GM21717 (cell line): ENCODE measurements around the gene FABP7.

Experiments
- ATAC-seq: cut with Tn5 transposase; IDR thresholded peaks from one replicate; pipeline ENCODE4 v1.9.1; 2021; ENCODE audit warnings: mild to moderate bottlenecking, moderate library complexity; ENCODE audit not compliant: unreplicated experiment

FABP7 gene

GRCh38 chr6:122792766-122793165 is 13.2 kb downstream of the FABP7 start:
- ATAC-seq = no peak

GRCh38 chr6:122797537-122797936 is 18.0 kb downstream of the FABP7 start:
- ATAC-seq = no peak

GRCh38 chr6:122798099-122798641 is 18.7 kb downstream of the FABP7 start:
- ATAC-seq = peak; percentile 76

- ATAC-seq = no peak
Observed at GRCh38 chr6:122799140-122799745, 19.7 kb downstream of the FABP7 start.

- no peak for ATAC-seq
Observed at GRCh38 chr6:122799916-122800686, 20.6 kb downstream of the FABP7 start.

- no peak for ATAC-seq
Observed at GRCh38 chr6:122800906-122801305, 21.4 kb downstream of the FABP7 start.

- ATAC-seq = no peak
Observed at GRCh38 chr6:122801397-122801796, 21.9 kb downstream of the FABP7 start.

- no peak for ATAC-seq
Observed at GRCh38 chr6:122803171-122803661, 23.7 kb downstream of the FABP7 start.

GRCh38 chr6:122804962-122805485 is 25.5 kb downstream of the FABP7 start:
- ATAC-seq = no peak

GRCh38 chr6:122806291-122806690 is 26.8 kb downstream of the FABP7 start:
- no peak for ATAC-seq

GRCh38 chr6:122808121-122808885 is 28.8 kb downstream of the FABP7 start:
- ATAC-seq = no peak

GRCh38 chr6:122809001-122809400 is 29.5 kb downstream of the FABP7 start:
- ATAC-seq = no peak

- ATAC-seq = no peak
Observed at GRCh38 chr6:122809691-122810090, 30.2 kb downstream of the FABP7 start.

GRCh38 chr6:122810189-122810588 is 30.7 kb downstream of the FABP7 start:
- no peak for ATAC-seq

GRCh38 chr6:122817358-122817757 is 37.8 kb downstream of the FABP7 start:
- no peak for ATAC-seq

GRCh38 chr6:122817766-122818165 is 38.2 kb downstream of the FABP7 start:
- ATAC-seq = no peak

GRCh38 chr6:122818866-122819265 is 39.4 kb downstream of the FABP7 start:
- no peak for ATAC-seq

- no peak for ATAC-seq
Observed at GRCh38 chr6:122821095-122821494, 41.6 kb downstream of the FABP7 start.

- no peak for ATAC-seq
Observed at GRCh38 chr6:122825163-122825562, 45.6 kb downstream of the FABP7 start.

GRCh38 chr6:122829456-122829855 is 49.9 kb downstream of the FABP7 start:
- ATAC-seq = no peak

- no peak for ATAC-seq
Observed at GRCh38 chr6:122831511-122831910, 52.0 kb downstream of the FABP7 start.
